ENCODE data around the gene FAM124A. TPM values are rescaled to one million over a fixed set of nuclear protein-coding genes. Genes with fewer than 3 reads are reported as not detected.

Gene FAM124A
- total and polyA plus RNA-seq, 2 of the 8 experiments (the other 6 are each of a cell fraction or from before 2014, with no cell fraction given), result 40.7 to 49.9 TPM

DNA sequence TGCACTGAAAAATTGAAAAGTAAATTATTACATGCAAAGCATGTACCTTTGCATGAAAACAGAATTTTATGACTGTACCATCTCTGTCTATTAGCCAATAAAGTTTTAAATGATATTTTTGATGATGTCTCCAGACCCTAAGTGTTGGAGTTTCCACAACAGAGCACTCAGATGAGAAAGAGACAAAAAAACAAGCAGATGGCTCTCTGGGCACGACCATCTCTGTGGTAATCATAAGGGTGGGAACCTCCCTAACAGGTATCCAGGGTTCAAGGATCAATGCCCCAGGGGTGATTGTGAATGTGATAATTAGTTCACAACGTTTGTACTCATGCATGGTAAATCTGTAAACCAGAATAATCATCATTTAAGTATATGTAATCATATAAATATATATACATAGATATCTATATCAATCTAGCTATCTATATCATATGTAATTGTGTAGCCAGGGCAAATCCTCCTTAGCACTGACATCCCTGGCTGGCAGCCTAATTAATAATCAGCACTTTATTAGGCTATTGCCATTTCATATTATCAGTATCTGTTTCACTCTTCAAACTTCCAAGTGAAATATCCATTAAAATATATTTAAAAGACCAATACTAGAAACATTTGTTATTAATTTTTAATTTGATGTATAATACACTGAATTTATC, 41.2 kb upstream of the FAM124A start (continued):
- TF ChIP-seq TCF12 (IDR thresholded peaks at IDR 0.05; ENCODE audit: low read depth, low read length), result no peak
- no peak for TF ChIP-seq RNF2 (IDR thresholded peaks at IDR 0.05; ENCODE audit: borderline replicate concordance, low read depth, low read length, missing control alignments, poor library complexity, severe bottlenecking)
- TF ChIP-seq BCL11A (IDR thresholded peaks at IDR 0.05; ENCODE audit: low read depth in 2 of 2, low read length in 2 of 2), result no peak
- TF ChIP-seq POLR2A (IDR thresholded peaks at IDR 0.05; ENCODE audit: control extremely low read depth in 1 of 2, low read depth in 2 of 2, low read length in 2 of 2), result peak; percentile 84 to 91
- TF ChIP-seq MAFK (IDR thresholded peaks at IDR 0.05; ENCODE audit: low read depth, low read length), result no peak
- TF ChIP-seq CREB1 (IDR thresholded peaks at IDR 0.05), result no peak
- no peak for TF ChIP-seq ASH2L (IDR thresholded peaks at IDR 0.05; ENCODE audit: low read length)
- no peak for TF ChIP-seq SAP30 (IDR thresholded peaks at IDR 0.05; ENCODE audit: insufficient read depth, insufficient replicate concordance, low read length)
- TF ChIP-seq CTBP2 (IDR thresholded peaks at IDR 0.05; ENCODE audit: borderline replicate concordance, insufficient read depth, insufficient read length, low read length), result no peak
- TF ChIP-seq CBX8 (IDR thresholded peaks at IDR 0.05; ENCODE audit: borderline replicate concordance, low read depth, low read length), result no peak
- no peak for TF ChIP-seq EZH2 (IDR thresholded peaks at IDR 0.05; ENCODE audit: low read depth, low read length, severe bottlenecking)
- TF ChIP-seq SP1 (IDR thresholded peaks at IDR 0.05; ENCODE audit: low read depth, low read length), result no peak
- TF ChIP-seq RXRA (IDR thresholded peaks at IDR 0.05; ENCODE audit: insufficient read depth, low read depth, low read length), result no peak
- peak; percentile 81; the same call in 1 of the 2 replicates for TF ChIP-seq GTF2F1 (IDR thresholded peaks at IDR 0.05; ENCODE audit: borderline replicate concordance, low read depth, low read length)
- peak; percentile 96 for TF ChIP-seq POLR2AphosphoS5 (IDR thresholded peaks at IDR 0.05; ENCODE audit: low read depth, low read length)
- no peak for TF ChIP-seq RFX5 (IDR thresholded peaks at IDR 0.05; ENCODE audit: borderline replicate concordance, low read depth, low read length)

Data from H1 (cell line).